Panc1 (cell line): ENCODE data around the gene SCART1. TPM values are rescaled to one million over a fixed set of nuclear protein-coding genes. Genes with fewer than 3 reads are reported as not detected.
"Not testable (repeated sequence)": the region's sequence is repeated elsewhere in the genome, so short reads cannot be mapped to it uniquely, and the experiment has no call there.

ENCODE experiments used
- ATAC-seq: fragments of 200-7000 bp; cut with Tn5 transposase; 2 replicates; pipeline ENCODE4 v1.9.1; 2020; ENCODE audit warnings: mild to moderate bottlenecking, moderate library complexity
- BruUV-seq: library from RNA; stranded (reverse); fragments of 400-500 nt; replicated peaks from 2 replicates; lab custom pipeline; 2021; lab: Mats Ljungman, UMichigan
- CTCF ChIA-PET: fragments of 300-600 bp; sonication (Branson Sonifier 250); formaldehyde crosslinking; loops from one replicate; lab custom pipeline; 2022; ENCODE audit warnings: antibody characterized with exemption; lab: Charles Lee
- POLR2A ChIA-PET: fragments of 300-600 bp; sonication (Branson Sonifier 250); formaldehyde crosslinking; loops from one replicate; lab custom pipeline; 2022; ENCODE audit warnings: antibody characterized with exemption; lab: Charles Lee
- DNase-seq: peaks from one replicate; pipeline ENCODE4 v3.0.0-alpha.2; 2010; ENCODE audit warnings: low read depth, low spot score
- H3K27ac ChIP-seq: 2 replicates; pipeline ENCODE4 v1.5.1; 2011; ENCODE audit warnings: mild to moderate bottlenecking, low read length, inconsistent platforms
- H3K27me3 ChIP-seq: fragments of 200-500 bp; sonication (Bioruptor generic); 2 replicates; pipeline ENCODE4 v1.6.0; 2014; ENCODE audit warnings: low read length, inconsistent platforms; ENCODE audit not compliant: control insufficient read depth, insufficient read depth
- H3K36me3 ChIP-seq: fragments of 200-500 bp; sonication (Bioruptor generic); 2 replicates; pipeline ENCODE4 v1.5.1; 2014; ENCODE audit warnings: inconsistent platforms, mild to moderate bottlenecking, low read length, moderate library complexity; ENCODE audit not compliant: control insufficient read depth, insufficient read depth
- H3K4me1 ChIP-seq: 2 replicates; pipeline ENCODE4 v1.5.1; 2011; ENCODE audit warnings: inconsistent platforms, mild to moderate bottlenecking, low read length, moderate library complexity; ENCODE audit not compliant: control insufficient read depth, insufficient read depth
- H3K4me3 ChIP-seq, 2 experiments: 2 replicates each; pipeline ENCODE4 v1.5.1; 2011 to 2012; ENCODE audit warnings: low read depth in 2 of 2, low read length in 2 of 2, mild to moderate bottlenecking in 2 of 2, inconsistent platforms in 1 of 2, moderate library complexity in 1 of 2
- H3K9me3 ChIP-seq: fragments of 200-500 bp; sonication (Bioruptor generic); 2 replicates; pipeline ENCODE4 v1.5.1; 2014; ENCODE audit warnings: low read depth, mild to moderate bottlenecking, inconsistent platforms, low read length, moderate library complexity; ENCODE audit not compliant: control insufficient read depth, insufficient read depth
- POLR2AphosphoS5 ChIP-seq: IDR thresholded peaks from 2 replicates; pipeline ENCODE4 v1.6.1; 2012; ENCODE audit warnings: mild to moderate bottlenecking, low read depth, low read length, moderate library complexity
- SIN3A ChIP-seq: IDR thresholded peaks from 2 replicates; pipeline ENCODE4 v1.6.1; 2012; ENCODE audit warnings: low read depth, mild to moderate bottlenecking, low read length, moderate library complexity, borderline replicate concordance; ENCODE audit not compliant: insufficient read depth
- TCF7L2 ChIP-seq: IDR thresholded peaks from 2 replicates; pipeline ENCODE4 v1.6.1; 2011; ENCODE audit warnings: mild to moderate bottlenecking, low read depth, low read length, inconsistent platforms
- in situ Hi-C: cut with HindIII; loops from 2 replicates; pipeline ENCODE4 v1.10.0; 2016; ENCODE audit warnings: low sequenced_read_pairs, low pct_unique_long_range_greater_than_20kb
- intact Hi-C: fragments of 100-400 bp; cut with micrococcal nuclease; formaldehyde crosslinking; loops from one replicate; pipeline ENCODE4 v1.10.0; 2022; ENCODE audit not compliant: unreplicated experiment
- total RNA-seq: library from RNA; stranded (reverse); gene quantifications from one replicate; pipeline ENCODE4 v1.2.1, GENCODE V29; 2021; ENCODE audit not compliant: unreplicated experiment
- TF ChIP-seq, protein P1 (sequence below): fragments of 450-650 bp; IDR thresholded peaks from 2 replicates; pipeline ENCODE4 v1.5.1; 2017; ENCODE audit warnings: mild to moderate bottlenecking
- TF ChIP-seq, protein P2 (sequence below), 2 experiments: IDR thresholded peaks; 2 replicates each; pipeline ENCODE4 v1.6.1; 2011 to 2012; ENCODE audit warnings: low read depth in 2 of 2, control low read depth in 1 of 2, low read length in 1 of 2, mild to moderate bottlenecking in 1 of 2, moderate library complexity in 1 of 2; ENCODE audit not compliant: insufficient read depth in 1 of 2

SCART1 gene
- total RNA-seq, 1 experiment from 2014 or later: 0.57 TPM

GRCh38 chr10:133467286-133467911 lies 13.7 kb downstream of the SCART1 start:
- ChIA-PET CTCF (no interaction called here), POLR2A (no interaction called here)
- no peaks in the 10 kb centered on the region for H3K36me3 ChIP-seq
- TF ChIP-seq, protein P1, sequence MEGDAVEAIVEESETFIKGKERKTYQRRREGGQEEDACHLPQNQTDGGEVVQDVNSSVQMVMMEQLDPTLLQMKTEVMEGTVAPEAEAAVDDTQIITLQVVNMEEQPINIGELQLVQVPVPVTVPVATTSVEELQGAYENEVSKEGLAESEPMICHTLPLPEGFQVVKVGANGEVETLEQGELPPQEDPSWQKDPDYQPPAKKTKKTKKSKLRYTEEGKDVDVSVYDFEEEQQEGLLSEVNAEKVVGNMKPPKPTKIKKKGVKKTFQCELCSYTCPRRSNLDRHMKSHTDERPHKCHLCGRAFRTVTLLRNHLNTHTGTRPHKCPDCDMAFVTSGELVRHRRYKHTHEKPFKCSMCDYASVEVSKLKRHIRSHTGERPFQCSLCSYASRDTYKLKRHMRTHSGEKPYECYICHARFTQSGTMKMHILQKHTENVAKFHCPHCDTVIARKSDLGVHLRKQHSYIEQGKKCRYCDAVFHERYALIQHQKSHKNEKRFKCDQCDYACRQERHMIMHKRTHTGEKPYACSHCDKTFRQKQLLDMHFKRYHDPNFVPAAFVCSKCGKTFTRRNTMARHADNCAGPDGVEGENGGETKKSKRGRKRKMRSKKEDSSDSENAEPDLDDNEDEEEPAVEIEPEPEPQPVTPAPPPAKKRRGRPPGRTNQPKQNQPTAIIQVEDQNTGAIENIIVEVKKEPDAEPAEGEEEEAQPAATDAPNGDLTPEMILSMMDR: no peak
- TF ChIP-seq SIN3A: no peak
- no peak for TF ChIP-seq POLR2AphosphoS5
- TF ChIP-seq TCF7L2: no peak
- TF ChIP-seq, protein P2, sequence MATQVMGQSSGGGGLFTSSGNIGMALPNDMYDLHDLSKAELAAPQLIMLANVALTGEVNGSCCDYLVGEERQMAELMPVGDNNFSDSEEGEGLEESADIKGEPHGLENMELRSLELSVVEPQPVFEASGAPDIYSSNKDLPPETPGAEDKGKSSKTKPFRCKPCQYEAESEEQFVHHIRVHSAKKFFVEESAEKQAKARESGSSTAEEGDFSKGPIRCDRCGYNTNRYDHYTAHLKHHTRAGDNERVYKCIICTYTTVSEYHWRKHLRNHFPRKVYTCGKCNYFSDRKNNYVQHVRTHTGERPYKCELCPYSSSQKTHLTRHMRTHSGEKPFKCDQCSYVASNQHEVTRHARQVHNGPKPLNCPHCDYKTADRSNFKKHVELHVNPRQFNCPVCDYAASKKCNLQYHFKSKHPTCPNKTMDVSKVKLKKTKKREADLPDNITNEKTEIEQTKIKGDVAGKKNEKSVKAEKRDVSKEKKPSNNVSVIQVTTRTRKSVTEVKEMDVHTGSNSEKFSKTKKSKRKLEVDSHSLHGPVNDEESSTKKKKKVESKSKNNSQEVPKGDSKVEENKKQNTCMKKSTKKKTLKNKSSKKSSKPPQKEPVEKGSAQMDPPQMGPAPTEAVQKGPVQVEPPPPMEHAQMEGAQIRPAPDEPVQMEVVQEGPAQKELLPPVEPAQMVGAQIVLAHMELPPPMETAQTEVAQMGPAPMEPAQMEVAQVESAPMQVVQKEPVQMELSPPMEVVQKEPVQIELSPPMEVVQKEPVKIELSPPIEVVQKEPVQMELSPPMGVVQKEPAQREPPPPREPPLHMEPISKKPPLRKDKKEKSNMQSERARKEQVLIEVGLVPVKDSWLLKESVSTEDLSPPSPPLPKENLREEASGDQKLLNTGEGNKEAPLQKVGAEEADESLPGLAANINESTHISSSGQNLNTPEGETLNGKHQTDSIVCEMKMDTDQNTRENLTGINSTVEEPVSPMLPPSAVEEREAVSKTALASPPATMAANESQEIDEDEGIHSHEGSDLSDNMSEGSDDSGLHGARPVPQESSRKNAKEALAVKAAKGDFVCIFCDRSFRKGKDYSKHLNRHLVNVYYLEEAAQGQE (IDR thresholded peaks at IDR 0.05; ENCODE audit: insufficient read depth in 1 of 2, low read depth in 2 of 2, low read length in 1 of 2): no peak
- DNase-seq: no peak
- peaks cover 8% of the 10 kb centered on the region for H3K27me3 ChIP-seq
- no peak overlapping the region for H3K27ac ChIP-seq
- H3K4me1 ChIP-seq: no peaks in the 10 kb centered on the region
- no peaks in the 10 kb centered on the region for H3K9me3 ChIP-seq
- no peak overlapping the region for H3K4me3 ChIP-seq
- no TSS peak for BruUV-seq
- in situ Hi-C loops: no loop called here
- intact Hi-C loops: no loop called here
- peak; percentile 31; the same call in 1 of the 2 replicates for ATAC-seq

- not testable (repeated sequence) for ATAC-seq
Measured at GRCh38 chr10:133469205-133469604, 15.5 kb downstream of the SCART1 start.

GRCh38 chr10:133471300-133472109 lies 17.8 kb downstream of the SCART1 start:
- no peak overlapping the region for H3K27ac ChIP-seq
- POLR2A ChIA-PET: no interaction called here

More at GRCh38 chr10:133469205-133469604, 15.5 kb downstream of the SCART1 start:
- CTCF ChIA-PET, BruUV-seq, in situ Hi-C loops, H3K4me1 ChIP-seq, DNase-seq, H3K9me3 ChIP-seq, POLR2A ChIA-PET, H3K27me3 ChIP-seq, H3K27ac ChIP-seq, H3K36me3 ChIP-seq, intact Hi-C loops, H3K4me3 ChIP-seq: not testable (repeated sequence)

More at GRCh38 chr10:133471300-133472109, 17.8 kb downstream of the SCART1 start:
- BruUV-seq: no TSS peak
- Histone ChIP-seq H3K36me3 (no peaks in the 10 kb centered on the region), H3K9me3 (no peaks in the 10 kb centered on the region), H3K27me3 (peaks cover 8% of the 10 kb centered on the region), H3K4me3 (no peak overlapping the region), H3K4me1 (0 out of 2 replicates have a peak, but pooled peaks cover 3% of the 10 kb centered on the region)
- intact Hi-C loops (no loop called here), in situ Hi-C loops (no loop called here)
- DNase-seq: no peak
- TF ChIP-seq, protein P1: no peak
- TF ChIP-seq, protein P2 (IDR thresholded peaks at IDR 0.05; ENCODE audit: insufficient read depth in 1 of 2, low read depth in 2 of 2, low read length in 1 of 2): no peak
- TF ChIP-seq SIN3A: no peak
- no peak for TF ChIP-seq TCF7L2
- no peak for TF ChIP-seq POLR2AphosphoS5
- ATAC-seq: no peak
- CTCF ChIA-PET: no interaction called here
